ENCODE measurements around the gene SLC30A5. TPM values are rescaled to one million over a fixed set of nuclear protein-coding genes. Genes with fewer than 3 reads are reported as not detected.

Gene SLC30A5
- total and polyA plus RNA-seq, 9 of the 15 experiments (the other 6 are each of a cell fraction or from before 2014, with no cell fraction given), result 22.9 to 86.8 (median 62.5) TPM

DNA sequence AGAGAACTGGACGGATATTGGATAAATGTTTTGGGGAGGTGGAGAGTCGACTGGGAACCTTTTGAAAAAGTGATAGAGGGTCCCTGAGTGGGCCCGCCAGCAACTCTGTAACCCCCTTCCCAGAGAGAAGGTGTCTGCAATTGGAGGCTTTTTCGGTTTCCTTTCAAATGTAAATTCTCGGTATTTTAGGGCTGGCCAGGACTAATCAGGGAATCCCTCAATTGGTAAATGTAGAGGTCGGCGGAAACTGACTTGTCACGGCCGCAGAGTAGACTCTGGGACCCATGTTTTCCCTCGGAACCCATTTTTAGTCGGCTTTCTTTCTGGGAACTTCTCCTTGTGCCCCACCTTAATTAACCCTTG lies 73.7 kb downstream of the SLC30A5 start (continued):
- TF ChIP-seq, protein P1, sequence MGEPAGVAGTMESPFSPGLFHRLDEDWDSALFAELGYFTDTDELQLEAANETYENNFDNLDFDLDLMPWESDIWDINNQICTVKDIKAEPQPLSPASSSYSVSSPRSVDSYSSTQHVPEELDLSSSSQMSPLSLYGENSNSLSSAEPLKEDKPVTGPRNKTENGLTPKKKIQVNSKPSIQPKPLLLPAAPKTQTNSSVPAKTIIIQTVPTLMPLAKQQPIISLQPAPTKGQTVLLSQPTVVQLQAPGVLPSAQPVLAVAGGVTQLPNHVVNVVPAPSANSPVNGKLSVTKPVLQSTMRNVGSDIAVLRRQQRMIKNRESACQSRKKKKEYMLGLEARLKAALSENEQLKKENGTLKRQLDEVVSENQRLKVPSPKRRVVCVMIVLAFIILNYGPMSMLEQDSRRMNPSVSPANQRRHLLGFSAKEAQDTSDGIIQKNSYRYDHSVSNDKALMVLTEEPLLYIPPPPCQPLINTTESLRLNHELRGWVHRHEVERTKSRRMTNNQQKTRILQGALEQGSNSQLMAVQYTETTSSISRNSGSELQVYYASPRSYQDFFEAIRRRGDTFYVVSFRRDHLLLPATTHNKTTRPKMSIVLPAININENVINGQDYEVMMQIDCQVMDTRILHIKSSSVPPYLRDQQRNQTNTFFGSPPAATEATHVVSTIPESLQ (CRISPR knock-in tag; IDR thresholded peaks at IDR 0.05), result peak; percentile 79; the same call in 1 of the 2 replicates
- no peak for TF ChIP-seq FOXJ2 (tag; IDR thresholded peaks at IDR 0.05)
- no peak for TF ChIP-seq HDAC8 (tag; IDR thresholded peaks at IDR 0.05)
- TF ChIP-seq MXI1 (IDR thresholded peaks at IDR 0.05; ENCODE audit: low read depth, low read length), result 0 out of 2 replicates have a peak, but pooled peaks have one; percentile 14
- TF ChIP-seq, protein P2, sequence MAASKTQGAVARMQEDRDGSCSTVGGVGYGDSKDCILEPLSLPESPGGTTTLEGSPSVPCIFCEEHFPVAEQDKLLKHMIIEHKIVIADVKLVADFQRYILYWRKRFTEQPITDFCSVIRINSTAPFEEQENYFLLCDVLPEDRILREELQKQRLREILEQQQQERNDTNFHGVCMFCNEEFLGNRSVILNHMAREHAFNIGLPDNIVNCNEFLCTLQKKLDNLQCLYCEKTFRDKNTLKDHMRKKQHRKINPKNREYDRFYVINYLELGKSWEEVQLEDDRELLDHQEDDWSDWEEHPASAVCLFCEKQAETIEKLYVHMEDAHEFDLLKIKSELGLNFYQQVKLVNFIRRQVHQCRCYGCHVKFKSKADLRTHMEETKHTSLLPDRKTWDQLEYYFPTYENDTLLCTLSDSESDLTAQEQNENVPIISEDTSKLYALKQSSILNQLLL (CRISPR knock-in tag; IDR thresholded peaks at IDR 0.05; ENCODE audit: borderline replicate concordance), result no peak

DNA sequence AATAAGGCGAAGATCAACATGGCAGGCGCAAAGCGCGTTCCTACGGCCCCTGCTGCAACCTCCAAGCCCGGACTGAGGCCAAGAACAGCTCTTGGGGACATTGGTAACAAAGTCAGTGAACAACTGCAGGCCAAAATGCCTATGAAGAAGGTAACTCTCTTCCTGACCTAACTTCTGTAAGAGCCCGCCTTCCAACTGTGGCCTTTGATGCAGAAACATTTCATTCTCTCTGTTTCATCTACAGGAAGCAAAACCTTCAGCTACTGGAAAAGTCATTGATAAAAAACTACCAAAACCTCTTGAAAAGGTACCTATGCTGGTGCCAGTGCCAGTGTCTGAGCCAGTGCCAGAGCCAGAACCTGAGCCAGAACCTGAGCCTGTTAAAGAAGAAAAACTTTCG lies 74.1 kb downstream of the SLC30A5 start:
- intact Hi-C loops (cut with micrococcal nuclease) (loop anchor here (2.0 kb wide), 1 partner anchor 75 kb away; no protein-coding TSS in a partner anchor), in situ Hi-C loops (cut with MboI) (no loop called here)
- no peaks in the 10 kb centered on the region for H3K9me1 ChIP-seq (ENCODE audit: control insufficient read depth, insufficient read depth, low read length)
- 0 out of 2 replicates have a peak overlapping the region, but pooled peaks have one; percentile 91 for H2AFZ ChIP-seq (ENCODE audit: low read depth, low read length)
- H3K27ac ChIP-seq (ENCODE audit: extremely low read depth, low read depth, low read length), result peak overlapping the region; percentile 94
- no peaks in the 10 kb centered on the region for H4K20me1 ChIP-seq (replicated peaks; ENCODE audit: control insufficient read depth, insufficient read depth, low read length)
- no peak for ATAC-seq
- POLR2A ChIA-PET, result interaction anchor here (0.6 to 2.6 kb wide), 5 partner anchors 9 to 76 kb away, joined by 3 to 12 read pairs (median 8); partner anchors contain the start of gene CENPH
- H3K9ac ChIP-seq (ENCODE audit: insufficient read depth in 1 of 2, low read depth in 2 of 2, low read length in 2 of 2), result peak overlapping the region; percentile 94 to 96; a peak in 3 of 4 replicates
- 6% methylated on average over 8 of the region's 8 CpGs for WGBS (ENCODE audit: insufficient coverage, low coverage, missing lambda C conversion rate)
- no TSS peak for BruUV-seq (replicated peaks)
- H3K79me2 ChIP-seq (ENCODE audit: control insufficient read depth, insufficient read depth, low read length), result peaks cover 48% of the 10 kb centered on the region
- H3K4me1 ChIP-seq (replicated peaks in 1 of 2; ENCODE audit: control insufficient read depth in 2 of 2, insufficient read depth in 2 of 2, low read length in 2 of 2), result peaks cover 4 to 8% of the 10 kb centered on the region in 2 experiments; a peak in 4 of 5 replicates
- no peaks in the 10 kb centered on the region for H3K27me3 ChIP-seq (ENCODE audit: control insufficient read depth in 2 of 2, insufficient read depth in 2 of 2, low read length in 2 of 2)
- peak overlapping the region; percentile 90 for H3K4me3 ChIP-seq
- FAIRE-seq, result no peak
- CTCF ChIA-PET (ENCODE audit: low intra/inter-chr PET ratio), result no interaction called here
- TF ChIP-seq HCFC1 (IDR thresholded peaks at IDR 0.05; ENCODE audit: low read depth, low read length) (no peak), YY1 (IDR thresholded peaks at IDR 0.05; ENCODE audit: borderline replicate concordance in 1 of 3, control insufficient read depth in 1 of 3, extremely low read depth in 1 of 3, insufficient read depth in 3 of 3, insufficient read length in 1 of 3, insufficient replicate concordance in 2 of 3, low read depth in 1 of 3, low read length in 2 of 3) (peak in 1 of 3 experiments; percentile 5)
- H3K4me2 ChIP-seq (ENCODE audit: insufficient read depth, low read length), result peak overlapping the region; percentile 90
- H3K9me3 ChIP-seq (replicated peaks; ENCODE audit: control insufficient read depth, insufficient read depth, low read depth, low read length), result no peaks in the 10 kb centered on the region
- peak in 1 of 4 experiments; percentile 11 for DNase-seq (ENCODE audit: extremely low read depth in 1 of 4, low spot score in 3 of 4)
- H3K36me3 ChIP-seq (ENCODE audit: control insufficient read depth, insufficient read depth, low read length), result peaks cover 49% of the 10 kb centered on the region
